Fibroblast of lung (primary cell): ENCODE results near the gene SETBP1. TPM values are rescaled to one million over a fixed set of nuclear protein-coding genes. Genes with fewer than 3 reads are reported as not detected.

Experiments used
- DNase-seq, 2 donors: peaks; one replicate each; pipeline versions ENCODE4 v3.0.0 to v3.0.0-alpha.2; 2010; ENCODE audit warnings: low read depth in 2 of 2
- H2AFZ ChIP-seq: 2 replicates; pipeline ENCODE4 v1.5.1; 2012; ENCODE audit warnings: low read length, control low read depth, inconsistent platforms
- H3K27ac ChIP-seq: 2 replicates; pipeline ENCODE4 v1.5.1; 2011; ENCODE audit warnings: low read length, control low read depth; ENCODE audit not compliant: insufficient read depth
- H3K27me3 ChIP-seq: 2 replicates; pipeline ENCODE4 v1.5.1; 2011; ENCODE audit warnings: mild to moderate bottlenecking, low read length; ENCODE audit not compliant: control insufficient read depth, insufficient read depth
- H3K36me3 ChIP-seq: 2 replicates; pipeline ENCODE4 v1.5.1; 2011; ENCODE audit warnings: low read length; ENCODE audit not compliant: control insufficient read depth, insufficient read depth
- H3K4me1 ChIP-seq: 2 replicates; pipeline ENCODE4 v1.5.1; 2011; ENCODE audit warnings: low read length; ENCODE audit not compliant: control insufficient read depth, insufficient read depth; ENCODE audit errors: extremely low read depth
- H3K4me2 ChIP-seq: 2 replicates; pipeline ENCODE4 v1.5.1; 2011; ENCODE audit warnings: low read length, control low read depth; ENCODE audit not compliant: insufficient read depth; ENCODE audit errors: extremely low read depth
- H3K4me3 ChIP-seq, 4 experiments: fragments of 200-600 bp in 1 of 4; sonication (generic) in 1 of 4; replicated peaks in 1 of 4; 2 replicates each; pipeline ENCODE4 v1.5.1; 2011 to 2016; ENCODE audit warnings: low read length in 4 of 4, low read depth in 3 of 4, mild to moderate bottlenecking in 3 of 4, control low read depth in 2 of 4, inconsistent platforms in 1 of 4, mixed read lengths in 1 of 4; ENCODE audit not compliant: insufficient read depth in 1 of 4; ENCODE audit errors: control extremely low read depth in 1 of 4
- H3K79me2 ChIP-seq: 2 replicates; pipeline ENCODE4 v1.5.1; 2012; ENCODE audit warnings: mild to moderate bottlenecking, low read length, inconsistent platforms; ENCODE audit not compliant: control insufficient read depth, insufficient read depth
- H3K9ac ChIP-seq: 2 replicates; pipeline ENCODE4 v1.5.1; 2011; ENCODE audit warnings: mild to moderate bottlenecking, low read length, control low read depth; ENCODE audit not compliant: insufficient read depth
- H3K9me3 ChIP-seq: 2 replicates; pipeline ENCODE4 v1.5.1; 2012; ENCODE audit warnings: low read depth, low read length; ENCODE audit not compliant: control insufficient read depth, insufficient read depth
- H4K20me1 ChIP-seq: 2 replicates; pipeline ENCODE4 v1.5.1; 2011; ENCODE audit warnings: low read length; ENCODE audit not compliant: control insufficient read depth, insufficient read depth; ENCODE audit errors: extremely low read depth
- EZH2 ChIP-seq: IDR thresholded peaks from 2 replicates; pipeline ENCODE4 v1.5.1; 2012; ENCODE audit warnings: low read length, control low read depth, mild to moderate bottlenecking; ENCODE audit errors: missing control alignments
- polyA plus RNA-seq, 2 donors: library from polyadenylated mRNA; depleted of rRNA in 1 of 2; stranded (reverse) in 1 of 2; unstranded in 1 of 2; fragments of >200 nt; gene quantifications; 2 replicates each; pipeline ENCODE4 v1.2.1, GENCODE V29; 2011 to 2012; ENCODE audit warnings: missing spikeins in 1 of 2
- total RNA-seq: library from RNA; depleted of rRNA; stranded (reverse); fragments of >200 nt; gene quantifications from 2 replicates; pipeline ENCODE4 v1.2.1, GENCODE V29; 2014
- TF ChIP-seq, protein P1 (sequence below), 2 donors: IDR thresholded peaks in 1 of 2; conservative IDR thresholded peaks in 1 of 2; 1 replicate in 1 of 2; 2 replicates in 1 of 2; pipeline ENCODE4 v1.5.1; 2011 to 2012; ENCODE audit warnings: low read length in 2 of 2, control low read depth in 1 of 2, inconsistent platforms in 1 of 2, low read depth in 1 of 2, mild to moderate bottlenecking in 1 of 2

The SETBP1 gene
- total and polyA plus RNA-seq, 2 donors (not counting 1 experiment from before 2014, with no cell fraction given) = 4.5 to 5.4 TPM

DNA sequence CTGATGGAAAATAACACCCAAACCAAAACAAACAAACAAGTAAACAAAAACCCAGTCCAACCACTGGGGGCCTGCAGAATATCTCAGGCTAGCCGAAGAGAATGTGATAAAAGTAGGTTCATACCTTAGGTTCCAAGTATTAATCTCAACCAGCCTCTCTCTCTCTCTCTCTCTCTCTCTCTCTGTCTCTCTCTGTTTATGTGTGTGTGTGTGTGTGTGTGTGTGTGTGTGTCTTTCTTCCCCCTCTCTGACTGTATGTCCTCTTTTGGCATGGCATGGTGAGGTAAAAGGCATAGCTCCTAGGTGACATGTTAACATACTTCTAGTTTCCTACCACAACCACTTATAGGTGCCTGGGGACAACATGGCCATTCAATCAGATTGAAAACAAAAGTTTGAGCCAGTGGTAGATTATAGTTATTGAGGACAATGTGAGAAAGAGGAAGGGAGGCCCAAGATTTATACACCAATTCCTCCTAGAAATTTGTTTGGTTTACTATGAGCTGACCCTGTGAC is 93.0 kb downstream of the SETBP1 start:
- TF ChIP-seq EZH2 = no peak
- TF ChIP-seq, protein P1, sequence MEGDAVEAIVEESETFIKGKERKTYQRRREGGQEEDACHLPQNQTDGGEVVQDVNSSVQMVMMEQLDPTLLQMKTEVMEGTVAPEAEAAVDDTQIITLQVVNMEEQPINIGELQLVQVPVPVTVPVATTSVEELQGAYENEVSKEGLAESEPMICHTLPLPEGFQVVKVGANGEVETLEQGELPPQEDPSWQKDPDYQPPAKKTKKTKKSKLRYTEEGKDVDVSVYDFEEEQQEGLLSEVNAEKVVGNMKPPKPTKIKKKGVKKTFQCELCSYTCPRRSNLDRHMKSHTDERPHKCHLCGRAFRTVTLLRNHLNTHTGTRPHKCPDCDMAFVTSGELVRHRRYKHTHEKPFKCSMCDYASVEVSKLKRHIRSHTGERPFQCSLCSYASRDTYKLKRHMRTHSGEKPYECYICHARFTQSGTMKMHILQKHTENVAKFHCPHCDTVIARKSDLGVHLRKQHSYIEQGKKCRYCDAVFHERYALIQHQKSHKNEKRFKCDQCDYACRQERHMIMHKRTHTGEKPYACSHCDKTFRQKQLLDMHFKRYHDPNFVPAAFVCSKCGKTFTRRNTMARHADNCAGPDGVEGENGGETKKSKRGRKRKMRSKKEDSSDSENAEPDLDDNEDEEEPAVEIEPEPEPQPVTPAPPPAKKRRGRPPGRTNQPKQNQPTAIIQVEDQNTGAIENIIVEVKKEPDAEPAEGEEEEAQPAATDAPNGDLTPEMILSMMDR (conservative IDR thresholded peaks at IDR 0.05 in 1 of 2, IDR thresholded peaks at IDR 0.05 in 1 of 2; ENCODE audit: low read depth in 1 of 2, low read length in 2 of 2) = no peak
- H3K79me2 ChIP-seq = no peaks in the 10 kb centered on the region
- DNase-seq = no peak
- no peaks in the 10 kb centered on the region for H3K4me1 ChIP-seq
- no peak overlapping the region for H3K4me2 ChIP-seq
- no peak overlapping the region for H2AFZ ChIP-seq
- H3K36me3 ChIP-seq = no peaks in the 10 kb centered on the region
- H3K9ac ChIP-seq = no peak overlapping the region
- no peaks in the 10 kb centered on the region for H3K9me3 ChIP-seq
- H3K27ac ChIP-seq = no peak overlapping the region
- no peaks in the 10 kb centered on the region for H4K20me1 ChIP-seq
- no peak overlapping the region for H3K4me3 ChIP-seq
- H3K27me3 ChIP-seq = no peaks in the 10 kb centered on the region

- no peak for DNase-seq
- Histone ChIP-seq H3K79me2 (no peaks in the 10 kb centered on the region), H3K4me1 (no peaks in the 10 kb centered on the region), H3K9ac (no peak overlapping the region), H3K36me3 (no peaks in the 10 kb centered on the region), H3K4me2 (no peak overlapping the region), H4K20me1 (no peaks in the 10 kb centered on the region), H3K4me3 (no peak overlapping the region), H3K27me3 (no peaks in the 10 kb centered on the region), H3K27ac (no peak overlapping the region), H2AFZ (no peak overlapping the region), H3K9me3 (no peaks in the 10 kb centered on the region)
- TF ChIP-seq, protein P1 (conservative IDR thresholded peaks at IDR 0.05 in 1 of 2, IDR thresholded peaks at IDR 0.05 in 1 of 2; ENCODE audit: low read depth in 1 of 2, low read length in 2 of 2) = no peak
- TF ChIP-seq EZH2 = no peak
Measured at GRCh38 chr18:44774191-44774590, 93.5 kb downstream of the SETBP1 start.

- Histone ChIP-seq H3K27me3 (no peaks in the 10 kb centered on the region), H3K4me2 (no peak overlapping the region), H4K20me1 (no peaks in the 10 kb centered on the region), H3K27ac (no peak overlapping the region), H3K9me3 (no peaks in the 10 kb centered on the region), H3K4me1 (no peaks in the 10 kb centered on the region), H3K79me2 (no peaks in the 10 kb centered on the region), H3K9ac (no peak overlapping the region), H2AFZ (no peak overlapping the region), H3K4me3 (no peak overlapping the region), H3K36me3 (no peaks in the 10 kb centered on the region)
- TF ChIP-seq EZH2 = no peak
- TF ChIP-seq, protein P1 (conservative IDR thresholded peaks at IDR 0.05 in 1 of 2, IDR thresholded peaks at IDR 0.05 in 1 of 2; ENCODE audit: low read depth in 1 of 2, low read length in 2 of 2) = no peak
- no peak for DNase-seq
Measured at GRCh38 chr18:44777457-44778192, 96.9 kb downstream of the SETBP1 start.
